ENCODE results near the gene PTMA.

DNA sequence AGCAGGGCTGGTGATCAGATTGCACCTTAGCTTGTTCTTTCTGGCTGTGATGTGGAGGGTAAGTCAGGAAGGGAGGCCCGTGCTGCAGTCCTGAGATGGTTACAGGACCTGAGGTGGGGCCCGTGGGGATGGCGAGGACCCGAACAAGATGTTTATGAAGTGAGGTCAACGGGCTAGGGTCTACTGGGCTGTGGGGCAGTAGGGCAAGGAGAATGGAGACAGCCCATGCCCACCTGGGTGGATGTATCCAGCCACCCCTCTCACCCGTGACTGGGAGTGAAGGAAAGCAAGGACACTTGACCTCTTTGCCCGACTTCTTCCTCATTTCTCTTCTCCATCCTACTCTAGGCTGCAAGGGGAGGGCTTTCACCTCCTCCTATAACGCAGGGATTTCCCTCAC, 18.0 kb downstream of the PTMA start:
- TF ChIP-seq EP300 (IDR thresholded peaks at IDR 0.05; ENCODE audit: low read depth), result no peak
- TF ChIP-seq POLR2A (IDR thresholded peaks at IDR 0.05), result no peak
- TF ChIP-seq, protein P1, sequence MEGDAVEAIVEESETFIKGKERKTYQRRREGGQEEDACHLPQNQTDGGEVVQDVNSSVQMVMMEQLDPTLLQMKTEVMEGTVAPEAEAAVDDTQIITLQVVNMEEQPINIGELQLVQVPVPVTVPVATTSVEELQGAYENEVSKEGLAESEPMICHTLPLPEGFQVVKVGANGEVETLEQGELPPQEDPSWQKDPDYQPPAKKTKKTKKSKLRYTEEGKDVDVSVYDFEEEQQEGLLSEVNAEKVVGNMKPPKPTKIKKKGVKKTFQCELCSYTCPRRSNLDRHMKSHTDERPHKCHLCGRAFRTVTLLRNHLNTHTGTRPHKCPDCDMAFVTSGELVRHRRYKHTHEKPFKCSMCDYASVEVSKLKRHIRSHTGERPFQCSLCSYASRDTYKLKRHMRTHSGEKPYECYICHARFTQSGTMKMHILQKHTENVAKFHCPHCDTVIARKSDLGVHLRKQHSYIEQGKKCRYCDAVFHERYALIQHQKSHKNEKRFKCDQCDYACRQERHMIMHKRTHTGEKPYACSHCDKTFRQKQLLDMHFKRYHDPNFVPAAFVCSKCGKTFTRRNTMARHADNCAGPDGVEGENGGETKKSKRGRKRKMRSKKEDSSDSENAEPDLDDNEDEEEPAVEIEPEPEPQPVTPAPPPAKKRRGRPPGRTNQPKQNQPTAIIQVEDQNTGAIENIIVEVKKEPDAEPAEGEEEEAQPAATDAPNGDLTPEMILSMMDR (IDR thresholded peaks at IDR 0.05), result no peak

Measured in transverse colon (tissue), 3 donors.